SK-N-SH treated with all-trans-retinoic acid at 6 μM for 48 hours (cell line): ENCODE results near the gene CNTNAP2.

Experiments
- ATAC-seq: fragments of 200-7000 bp; cut with Tn5 transposase; 3 replicates; pipeline ENCODE4 v1.9.1; 2020; ENCODE audit warnings: mild to moderate bottlenecking, moderate library complexity
- ARNTL ChIP-seq: fragments of 450-650 bp; formaldehyde crosslinking; IDR thresholded peaks from 2 replicates; pipeline ENCODE4 v1.5.0; 2020; ENCODE audit warnings: low read depth, mild to moderate bottlenecking, moderate library complexity, borderline replicate concordance
- BACH2 ChIP-seq: fragments of 250-450 bp; sonication (Bioruptor Pico); IDR thresholded peaks from 2 replicates; pipeline ENCODE4 v1.9.0; 2021; ENCODE audit warnings: mild to moderate bottlenecking, borderline replicate concordance
- CSRNP3 ChIP-seq: fragments of 250-450 bp; sonication (Bioruptor Pico); IDR thresholded peaks from 2 replicates; pipeline ENCODE4 v1.5.1; 2021; ENCODE audit warnings: mild to moderate bottlenecking, moderate library complexity
- ESRRG ChIP-seq: fragments of 250-450 bp; sonication (Bioruptor Pico); IDR thresholded peaks from 2 replicates; pipeline ENCODE4 v1.6.1; 2021; ENCODE audit warnings: mild to moderate bottlenecking
- GLIS3 ChIP-seq: fragments of 250-450 bp; sonication (Bioruptor Pico); IDR thresholded peaks from 2 replicates; pipeline ENCODE4 v1.5.0; 2020; ENCODE audit warnings: mild to moderate bottlenecking, moderate library complexity
- ISL1 ChIP-seq: fragments of 250-450 bp; sonication (Bioruptor Pico); IDR thresholded peaks from 2 replicates; pipeline ENCODE4 v2.1.2; 2022; ENCODE audit warnings: mild to moderate bottlenecking, moderate library complexity
- OSR1 ChIP-seq: fragments of 250-450 bp; sonication (Bioruptor Pico); IDR thresholded peaks from 2 replicates; pipeline ENCODE4 v1.8.0; 2022; ENCODE audit warnings: moderate library complexity, mild to moderate bottlenecking, inconsistent platforms
- PATZ1 ChIP-seq: fragments of 250-450 bp; sonication (Bioruptor Pico); IDR thresholded peaks from 2 replicates; pipeline ENCODE4 v1.8.0; 2020; ENCODE audit warnings: mild to moderate bottlenecking, moderate library complexity, borderline replicate concordance
- PPARA ChIP-seq: fragments of 250-450 bp; sonication (Bioruptor Pico); IDR thresholded peaks from 2 replicates; pipeline ENCODE4 v1.5.0; 2020; ENCODE audit warnings: mild to moderate bottlenecking, borderline replicate concordance
- RARB ChIP-seq: fragments of 250-450 bp; sonication (Bioruptor Pico); IDR thresholded peaks from 2 replicates; pipeline ENCODE4 v1.8.0; 2021; ENCODE audit warnings: mild to moderate bottlenecking, moderate library complexity
- SNAI2 ChIP-seq: fragments of 250-450 bp; sonication (Bioruptor Pico); IDR thresholded peaks from 2 replicates; pipeline ENCODE4 v1.5.0; 2020; ENCODE audit warnings: mild to moderate bottlenecking, moderate library complexity
- TCF4 ChIP-seq: fragments of 250-450 bp; sonication (Bioruptor Pico); IDR thresholded peaks from 2 replicates; pipeline ENCODE4 v1.8.0; 2021; ENCODE audit warnings: mild to moderate bottlenecking, moderate library complexity, borderline replicate concordance
- TSHZ2 ChIP-seq: fragments of 250-450 bp; sonication (Bioruptor Pico); IDR thresholded peaks from 2 replicates; pipeline ENCODE4 v1.5.0; 2020; ENCODE audit warnings: mild to moderate bottlenecking, moderate library complexity
- ZC3H10 ChIP-seq: fragments of 250-450 bp; sonication (Bioruptor Pico); IDR thresholded peaks from 2 replicates; pipeline ENCODE4 v1.5.1; 2021; ENCODE audit warnings: mild to moderate bottlenecking, moderate library complexity
- ZFP3 ChIP-seq: fragments of 250-450 bp; sonication (Bioruptor Pico); IDR thresholded peaks from 2 replicates; pipeline ENCODE4 v1.5.0; 2020; ENCODE audit warnings: mild to moderate bottlenecking, moderate library complexity
- ZNF565 ChIP-seq: fragments of 450-650 bp; formaldehyde crosslinking; conservative IDR thresholded peaks from 2 replicates; pipeline ENCODE4 v1.5.0; 2020; ENCODE audit warnings: low read depth, mild to moderate bottlenecking, moderate library complexity
- ZNF70 ChIP-seq: fragments of 450-650 bp; formaldehyde crosslinking; IDR thresholded peaks from 2 replicates; pipeline ENCODE4 v1.5.0; 2020; ENCODE audit warnings: mild to moderate bottlenecking, moderate library complexity
- ZNF8 ChIP-seq: fragments of 450-650 bp; formaldehyde crosslinking; IDR thresholded peaks from 2 replicates; pipeline ENCODE4 v1.5.0; 2020; ENCODE audit warnings: mild to moderate bottlenecking, moderate library complexity
- TF ChIP-seq, protein P1 (sequence below): fragments of 250-450 bp; sonication (Bioruptor Pico); IDR thresholded peaks from 2 replicates; pipeline ENCODE4 v1.5.1; 2020; ENCODE audit warnings: low read depth, mild to moderate bottlenecking, moderate library complexity
- TF ChIP-seq, protein P2 (sequence below): fragments of 250-450 bp; sonication (Bioruptor Pico); IDR thresholded peaks from 2 replicates; pipeline ENCODE4 v1.8.0; 2021; ENCODE audit warnings: low read depth, mild to moderate bottlenecking, moderate library complexity, borderline replicate concordance

CNTNAP2 gene

DNA sequence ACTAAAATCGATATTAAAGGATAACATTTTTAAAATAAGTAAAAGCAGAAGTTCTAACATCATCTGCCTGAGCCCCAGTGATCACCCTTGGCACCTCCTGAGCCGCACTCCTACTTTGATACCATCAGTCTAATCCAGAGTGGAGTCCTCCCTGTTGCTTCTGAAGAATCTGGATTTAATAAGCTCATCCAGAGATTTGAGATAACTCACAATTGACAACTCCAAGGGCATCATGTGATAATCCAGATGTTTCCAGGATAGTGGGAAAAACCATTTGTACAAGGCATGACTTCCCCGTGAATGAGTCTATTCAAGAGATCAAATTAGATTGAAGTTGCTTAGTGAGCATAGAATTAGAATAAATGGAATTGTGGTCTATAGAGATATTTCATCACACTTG lies 1998.2 kb downstream of the CNTNAP2 start (continued):
- TF ChIP-seq PATZ1 (CRISPR knock-in tag) = no peak
- TF ChIP-seq ARNTL (CRISPR knock-in tag) = no peak

GRCh38 chr7:148115308-148115707 lies 1998.7 kb downstream of the CNTNAP2 start:
- TF ChIP-seq ZNF8 (CRISPR knock-in tag) (no peak), RARB (CRISPR knock-in tag) (no peak), BACH2 (no peak), ISL1 (CRISPR knock-in tag) (no peak), SNAI2 (CRISPR knock-in tag) (no peak), ESRRG (CRISPR knock-in tag) (no peak), PPARA (CRISPR knock-in tag) (no peak), ARNTL (CRISPR knock-in tag) (no peak), GLIS3 (CRISPR knock-in tag) (no peak), ZNF565 (no peak), TSHZ2 (CRISPR knock-in tag) (no peak), CSRNP3 (CRISPR knock-in tag) (no peak), TCF4 (no peak), ZFP3 (no peak), ZNF70 (CRISPR knock-in tag) (no peak), ZC3H10 (CRISPR knock-in tag) (no peak), OSR1 (CRISPR knock-in tag) (no peak), PATZ1 (CRISPR knock-in tag) (no peak)
- TF ChIP-seq, protein P1, sequence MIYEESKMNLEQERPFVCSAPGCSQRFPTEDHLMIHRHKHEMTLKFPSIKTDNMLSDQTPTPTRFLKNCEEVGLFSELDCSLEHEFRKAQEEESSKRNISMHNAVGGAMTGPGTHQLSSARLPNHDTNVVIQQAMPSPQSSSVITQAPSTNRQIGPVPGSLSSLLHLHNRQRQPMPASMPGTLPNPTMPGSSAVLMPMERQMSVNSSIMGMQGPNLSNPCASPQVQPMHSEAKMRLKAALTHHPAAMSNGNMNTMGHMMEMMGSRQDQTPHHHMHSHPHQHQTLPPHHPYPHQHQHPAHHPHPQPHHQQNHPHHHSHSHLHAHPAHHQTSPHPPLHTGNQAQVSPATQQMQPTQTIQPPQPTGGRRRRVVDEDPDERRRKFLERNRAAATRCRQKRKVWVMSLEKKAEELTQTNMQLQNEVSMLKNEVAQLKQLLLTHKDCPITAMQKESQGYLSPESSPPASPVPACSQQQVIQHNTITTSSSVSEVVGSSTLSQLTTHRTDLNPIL (CRISPR knock-in tag) = no peak
- TF ChIP-seq, protein P2, sequence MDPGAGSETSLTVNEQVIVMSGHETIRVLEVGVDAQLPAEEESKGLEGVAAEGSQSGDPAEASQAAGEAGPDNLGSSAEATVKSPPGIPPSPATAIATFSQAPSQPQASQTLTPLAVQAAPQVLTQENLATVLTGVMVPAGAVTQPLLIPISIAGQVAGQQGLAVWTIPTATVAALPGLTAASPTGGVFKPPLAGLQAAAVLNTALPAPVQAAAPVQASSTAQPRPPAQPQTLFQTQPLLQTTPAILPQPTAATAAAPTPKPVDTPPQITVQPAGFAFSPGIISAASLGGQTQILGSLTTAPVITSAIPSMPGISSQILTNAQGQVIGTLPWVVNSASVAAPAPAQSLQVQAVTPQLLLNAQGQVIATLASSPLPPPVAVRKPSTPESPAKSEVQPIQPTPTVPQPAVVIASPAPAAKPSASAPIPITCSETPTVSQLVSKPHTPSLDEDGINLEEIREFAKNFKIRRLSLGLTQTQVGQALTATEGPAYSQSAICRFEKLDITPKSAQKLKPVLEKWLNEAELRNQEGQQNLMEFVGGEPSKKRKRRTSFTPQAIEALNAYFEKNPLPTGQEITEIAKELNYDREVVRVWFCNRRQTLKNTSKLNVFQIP = no peak
- ATAC-seq = no peak

DNA sequence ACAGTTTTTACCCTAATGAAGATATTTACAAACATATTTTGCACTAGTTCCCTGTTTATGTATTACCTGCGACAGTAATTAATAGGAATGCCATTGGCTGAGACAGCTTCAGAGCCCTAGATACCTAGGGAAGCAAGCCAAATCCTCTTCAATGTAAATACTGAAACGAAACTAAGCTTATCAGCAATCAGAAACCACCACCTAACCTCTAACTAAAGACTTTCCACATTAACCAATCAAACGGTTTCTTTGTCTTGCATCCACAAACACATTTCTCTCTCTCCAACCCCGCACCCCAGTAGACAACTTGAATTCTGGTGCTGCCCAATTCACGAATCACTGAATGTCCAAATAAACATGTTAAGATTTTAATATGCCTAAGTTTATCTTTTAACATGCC lies 1999.6 kb downstream of the CNTNAP2 start:
- no peak for ATAC-seq
- TF ChIP-seq ARNTL (CRISPR knock-in tag) (no peak), ESRRG (CRISPR knock-in tag) (no peak)
